ENCODE results near the gene OTOG.

OTOG gene

GRCh38 chr11:17608821-17609220 is 61.8 kb downstream of the OTOG start:
- H3K27me3 ChIP-seq (ENCODE audit: insufficient read depth, low read depth): no peaks in the 10 kb centered on the region

GRCh38 chr11:17609291-17610084 is 62.4 kb downstream of the OTOG start:
- no peaks in the 10 kb centered on the region for H3K79me2 ChIP-seq (ENCODE audit: insufficient read depth, low read depth)
- no peak for TF ChIP-seq CTCF (conservative IDR thresholded peaks at IDR 0.05; ENCODE audit: low read depth, low read length)
- H3K36me3 ChIP-seq (ENCODE audit: insufficient read depth): no peaks in the 10 kb centered on the region
- no peak overlapping the region for H3K27ac ChIP-seq
- H4K20me1 ChIP-seq (ENCODE audit: insufficient read depth): no peaks in the 10 kb centered on the region
- H3K9ac ChIP-seq: no peak overlapping the region
- no peaks in the 10 kb centered on the region for H3K4me1 ChIP-seq (ENCODE audit: low read depth, poor library complexity, severe bottlenecking)
- no peak overlapping the region for H3K4me2 ChIP-seq
- no peaks in the 10 kb centered on the region for H3K27me3 ChIP-seq (ENCODE audit: insufficient read depth, low read depth)
- no peak overlapping the region for H3K4me3 ChIP-seq (IDR thresholded peaks at IDR 0.05; ENCODE audit: insufficient read depth, low read depth, low read length)
- no peak overlapping the region for H2AFZ ChIP-seq (ENCODE audit: low read depth)

More at GRCh38 chr11:17608821-17609220, 61.8 kb downstream of the OTOG start:
- Histone ChIP-seq H3K4me2 (no peak overlapping the region), H3K4me1 (ENCODE audit: low read depth, poor library complexity, severe bottlenecking) (no peaks in the 10 kb centered on the region), H3K27ac (no peak overlapping the region), H3K4me3 (IDR thresholded peaks at IDR 0.05; ENCODE audit: insufficient read depth, low read depth, low read length) (no peak overlapping the region), H2AFZ (ENCODE audit: low read depth) (no peak overlapping the region), H3K79me2 (ENCODE audit: insufficient read depth, low read depth) (no peaks in the 10 kb centered on the region), H4K20me1 (ENCODE audit: insufficient read depth) (no peaks in the 10 kb centered on the region), H3K9ac (no peak overlapping the region), H3K36me3 (ENCODE audit: insufficient read depth) (no peaks in the 10 kb centered on the region)
- no peak for TF ChIP-seq CTCF (conservative IDR thresholded peaks at IDR 0.05; ENCODE audit: low read depth, low read length)

- H3K79me2 ChIP-seq (ENCODE audit: insufficient read depth, low read depth): no peaks in the 10 kb centered on the region
- no peak for TF ChIP-seq CTCF (conservative IDR thresholded peaks at IDR 0.05; ENCODE audit: low read depth, low read length)
- H3K9ac ChIP-seq: no peak overlapping the region
- H3K36me3 ChIP-seq (ENCODE audit: insufficient read depth): no peaks in the 10 kb centered on the region
- H3K4me3 ChIP-seq (IDR thresholded peaks at IDR 0.05; ENCODE audit: insufficient read depth, low read depth, low read length): no peak overlapping the region
- no peaks in the 10 kb centered on the region for H3K27me3 ChIP-seq (ENCODE audit: insufficient read depth, low read depth)
- no peak overlapping the region for H2AFZ ChIP-seq (ENCODE audit: low read depth)
- H3K4me2 ChIP-seq: no peak overlapping the region
- no peaks in the 10 kb centered on the region for H3K4me1 ChIP-seq (ENCODE audit: low read depth, poor library complexity, severe bottlenecking)
- H4K20me1 ChIP-seq (ENCODE audit: insufficient read depth): no peaks in the 10 kb centered on the region
- no peak overlapping the region for H3K27ac ChIP-seq
Observed at GRCh38 chr11:17610085-17610894, 63.2 kb downstream of the OTOG start.

- Histone ChIP-seq H3K9ac (no peak overlapping the region), H3K36me3 (ENCODE audit: insufficient read depth) (no peaks in the 10 kb centered on the region), H3K79me2 (ENCODE audit: insufficient read depth, low read depth) (no peaks in the 10 kb centered on the region), H3K4me2 (no peak overlapping the region), H3K27me3 (ENCODE audit: insufficient read depth, low read depth) (no peaks in the 10 kb centered on the region), H3K27ac (no peak overlapping the region), H4K20me1 (ENCODE audit: insufficient read depth) (no peaks in the 10 kb centered on the region), H2AFZ (ENCODE audit: low read depth) (no peak overlapping the region), H3K4me3 (IDR thresholded peaks at IDR 0.05; ENCODE audit: insufficient read depth, low read depth, low read length) (no peak overlapping the region), H3K4me1 (ENCODE audit: low read depth, poor library complexity, severe bottlenecking) (no peaks in the 10 kb centered on the region)
- TF ChIP-seq CTCF (conservative IDR thresholded peaks at IDR 0.05; ENCODE audit: low read depth, low read length): no peak
Observed at GRCh38 chr11:17611049-17611448, 64.0 kb downstream of the OTOG start.

Data from KMS-11 (cell line).